Kidney tubule cell (primary cell): ENCODE data around the gene RIPOR3.
"Not testable (repeated sequence)": the region's sequence is repeated elsewhere in the genome, so short reads cannot be mapped to it uniquely, and the experiment has no call there.

Experiments
- DNase-seq: peaks from one replicate; pipeline ENCODE4 v3.0.0-alpha.2; 2018; ENCODE audit warnings: low spot score

The RIPOR3 gene

DNA sequence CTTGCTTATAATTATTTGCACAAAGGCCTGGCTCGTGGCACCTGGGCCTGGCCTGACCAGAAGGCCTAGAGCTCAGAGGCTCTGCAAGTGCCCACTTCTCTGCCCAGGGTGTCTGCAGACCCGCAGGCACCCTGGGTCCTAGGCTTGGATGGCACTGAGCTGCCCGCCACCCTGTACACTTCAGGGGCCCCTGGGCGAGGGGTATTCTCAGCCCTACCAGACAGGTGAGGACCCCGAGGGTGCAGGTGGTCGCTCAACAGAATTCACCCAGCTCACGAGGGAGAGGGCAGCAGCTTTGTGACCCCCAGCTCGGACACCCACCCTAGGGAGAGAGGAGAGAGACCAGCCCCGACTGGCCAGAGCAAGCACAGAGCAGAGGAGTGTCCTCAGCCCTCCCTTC lies 83.9 kb downstream of the RIPOR3 start:
- no peak for DNase-seq

DNA sequence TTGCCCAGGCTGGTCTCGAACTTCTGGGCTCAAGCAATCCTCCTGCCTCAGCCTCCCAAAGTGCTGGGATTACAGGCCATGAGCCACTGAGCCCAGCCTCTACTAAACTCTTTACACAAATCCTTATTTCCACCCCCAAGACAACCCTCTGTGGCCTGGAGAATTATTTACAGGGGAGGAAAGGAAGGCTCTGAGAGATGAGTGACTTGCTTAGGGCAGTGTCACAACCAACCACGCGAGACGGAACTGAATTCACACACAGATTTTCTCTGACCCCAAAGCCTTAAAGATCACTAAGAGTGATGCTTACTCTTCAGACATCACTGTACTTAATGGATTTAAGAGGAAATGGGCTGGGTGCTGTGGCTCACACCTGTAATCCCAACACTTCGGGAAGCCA lies 86.2 kb downstream of the RIPOR3 start:
- DNase-seq = peak; percentile 61

DNA sequence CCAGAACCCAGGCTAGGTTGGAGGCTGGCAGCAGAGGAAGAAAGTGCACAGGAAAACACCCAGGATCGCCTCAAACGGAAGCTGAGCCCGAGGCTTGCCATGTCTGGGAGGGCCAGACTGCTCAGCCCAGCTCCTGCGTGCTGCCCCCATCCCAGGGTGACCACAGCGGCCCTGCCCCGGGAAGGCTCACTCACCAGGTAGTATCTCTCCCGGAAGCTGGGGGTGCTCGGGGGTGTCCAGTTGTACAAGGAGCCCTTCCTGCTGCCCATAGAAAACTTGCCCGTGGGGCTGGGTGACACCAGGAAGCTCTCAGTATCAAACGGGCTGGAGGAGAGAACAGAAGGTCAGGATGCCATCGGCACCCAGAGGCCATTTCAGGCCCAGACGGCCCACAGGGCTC lies 86.9 kb downstream of the RIPOR3 start:
- no peak for DNase-seq

DNA sequence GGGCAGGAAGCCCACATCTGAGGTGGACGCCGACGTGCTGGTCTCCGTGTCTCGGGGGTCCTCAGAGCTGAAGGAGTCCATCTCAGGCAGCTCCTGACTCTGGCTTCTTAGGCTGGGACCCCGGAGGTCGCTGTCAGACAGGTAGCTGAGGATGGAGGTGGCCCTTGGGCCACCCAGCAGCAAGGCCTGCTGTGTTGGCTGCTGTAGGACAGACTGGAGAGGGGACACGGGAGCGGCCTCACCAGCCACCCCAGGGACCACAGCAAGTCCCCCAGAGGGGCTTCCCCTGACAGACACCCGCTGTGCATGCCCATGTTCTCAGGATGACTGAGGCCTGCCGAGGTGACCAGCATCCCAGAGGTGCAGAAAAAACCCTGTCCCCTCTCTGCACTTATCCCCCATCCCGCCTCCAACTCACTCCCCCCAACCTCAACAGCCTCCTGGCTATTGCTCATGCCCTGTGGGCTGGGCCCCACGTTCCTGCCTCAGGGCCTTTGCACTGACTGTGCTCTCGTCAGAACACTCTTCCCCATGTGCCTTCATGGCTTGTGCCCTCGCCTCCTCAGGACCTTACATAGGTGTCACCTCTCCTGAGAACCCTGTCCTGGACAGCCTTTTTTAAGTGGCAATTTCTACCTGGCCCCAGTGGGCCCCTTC lies 88.8 kb downstream of the RIPOR3 start:
- DNase-seq = no peak

DNA sequence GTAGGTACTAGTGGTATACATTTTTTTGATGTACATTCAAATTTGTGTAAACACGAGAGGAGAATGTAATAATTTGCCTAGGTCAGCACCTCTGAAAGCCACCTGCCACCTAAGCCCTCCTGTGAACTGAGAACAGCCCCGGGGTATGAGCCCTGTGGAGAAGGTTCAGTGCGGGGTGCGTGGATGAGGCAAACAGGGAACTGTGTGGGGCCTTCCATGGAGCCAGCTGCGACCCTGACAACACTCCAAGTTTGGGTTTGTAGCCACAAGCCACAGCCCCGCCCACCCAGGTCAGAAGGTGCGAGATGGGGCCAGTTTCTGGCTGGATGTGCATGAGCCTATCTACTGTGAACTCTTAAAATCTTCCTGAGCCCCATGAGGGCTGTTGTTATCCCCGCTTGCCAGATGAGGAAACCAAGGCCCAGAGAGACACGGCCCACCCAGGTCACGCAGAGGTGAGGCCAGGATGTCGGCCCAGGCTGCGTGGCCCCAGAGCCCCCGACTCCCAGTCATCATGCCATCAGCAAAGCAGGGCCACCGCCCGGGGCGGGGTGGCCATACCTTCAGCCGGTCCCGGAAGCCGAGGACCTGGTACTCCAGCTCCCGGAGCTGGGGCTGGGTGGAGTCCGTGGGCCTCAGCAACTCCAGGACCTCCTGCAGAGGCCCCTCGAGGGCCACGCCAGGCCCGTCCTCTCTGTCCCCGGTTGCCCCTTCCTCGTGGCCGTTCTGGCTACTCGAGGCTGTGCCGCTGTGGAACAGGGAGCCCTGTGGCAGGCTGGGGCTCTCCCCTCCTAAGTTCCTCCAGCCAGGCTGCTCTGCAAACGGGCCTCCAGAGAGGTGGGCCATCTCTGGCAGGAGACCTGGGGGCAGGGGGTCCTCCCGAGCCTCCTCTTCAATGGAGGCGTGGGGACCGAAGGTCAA lies 89.6 kb downstream of the RIPOR3 start:
- no peak for DNase-seq

DNA sequence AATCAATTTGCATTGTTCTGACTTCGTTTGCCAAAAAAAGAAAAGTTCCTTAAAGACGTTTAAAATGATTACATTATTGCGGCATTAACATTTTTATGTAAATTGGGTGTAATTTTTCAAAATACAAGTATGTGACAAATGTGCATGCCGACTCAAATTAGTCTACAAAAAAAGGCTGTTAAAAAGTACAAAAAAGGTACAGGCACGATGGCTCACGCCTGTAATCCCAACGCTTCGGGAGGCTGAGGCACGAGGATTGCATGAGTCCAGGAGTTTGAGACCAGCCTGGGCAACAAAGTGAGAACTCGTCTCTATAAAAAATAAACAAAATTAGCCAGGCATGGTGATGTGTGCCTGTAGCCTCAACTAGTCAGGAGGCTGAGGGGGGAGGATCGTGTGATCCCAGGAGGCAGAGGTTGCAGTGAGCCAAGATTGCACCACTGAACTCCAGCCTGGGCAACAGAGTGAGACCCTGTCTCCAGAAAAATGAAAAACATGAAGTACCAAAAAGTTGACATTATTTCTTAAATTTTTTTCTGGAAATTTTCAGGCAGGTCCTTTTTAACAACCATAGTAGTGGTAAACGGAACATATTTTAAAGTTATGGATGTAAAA lies 91.0 kb downstream of the RIPOR3 start:
- DNase-seq = no peak

DNA sequence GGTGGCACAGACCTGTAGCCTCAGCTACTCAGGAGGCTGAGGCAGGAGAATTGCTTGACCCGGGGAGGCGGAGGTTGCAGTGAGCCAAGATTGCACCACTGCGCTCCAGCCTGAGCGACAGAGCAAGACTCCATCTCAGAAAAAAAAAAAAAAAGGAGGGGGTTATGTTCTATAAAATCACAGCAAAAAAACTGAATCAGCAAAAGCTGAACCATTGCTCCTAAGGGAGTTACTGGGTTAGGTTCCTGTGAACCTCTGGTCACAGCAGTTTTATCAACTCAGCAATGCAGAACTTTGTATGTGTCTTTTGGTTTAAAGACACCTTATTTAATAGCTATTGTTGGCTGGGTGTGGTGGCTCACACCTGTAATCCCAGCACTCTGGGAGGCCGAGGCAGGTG lies 92.6 kb downstream of the RIPOR3 start:
- not testable (repeated sequence) for DNase-seq

DNA sequence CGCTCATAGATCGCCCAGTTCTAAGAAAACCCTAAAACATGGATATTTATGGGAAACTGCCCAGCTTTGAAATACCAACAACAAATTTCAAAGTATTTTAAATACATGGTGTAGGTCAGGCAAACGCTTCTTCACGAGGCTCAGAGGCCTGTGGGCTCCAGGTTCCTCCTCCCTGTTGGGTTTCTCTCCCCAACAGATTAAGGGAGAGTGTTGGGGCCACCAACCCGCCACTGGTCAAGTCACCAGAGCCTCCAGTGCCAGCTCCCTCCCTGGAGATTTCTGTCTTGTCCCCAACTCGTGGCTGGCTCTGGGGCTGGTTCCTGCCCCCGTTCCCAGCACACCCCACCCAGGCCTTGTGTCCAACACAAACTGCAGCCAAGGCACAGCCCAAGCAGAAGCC lies 93.3 kb downstream of the RIPOR3 start:
- DNase-seq = no peak

DNA sequence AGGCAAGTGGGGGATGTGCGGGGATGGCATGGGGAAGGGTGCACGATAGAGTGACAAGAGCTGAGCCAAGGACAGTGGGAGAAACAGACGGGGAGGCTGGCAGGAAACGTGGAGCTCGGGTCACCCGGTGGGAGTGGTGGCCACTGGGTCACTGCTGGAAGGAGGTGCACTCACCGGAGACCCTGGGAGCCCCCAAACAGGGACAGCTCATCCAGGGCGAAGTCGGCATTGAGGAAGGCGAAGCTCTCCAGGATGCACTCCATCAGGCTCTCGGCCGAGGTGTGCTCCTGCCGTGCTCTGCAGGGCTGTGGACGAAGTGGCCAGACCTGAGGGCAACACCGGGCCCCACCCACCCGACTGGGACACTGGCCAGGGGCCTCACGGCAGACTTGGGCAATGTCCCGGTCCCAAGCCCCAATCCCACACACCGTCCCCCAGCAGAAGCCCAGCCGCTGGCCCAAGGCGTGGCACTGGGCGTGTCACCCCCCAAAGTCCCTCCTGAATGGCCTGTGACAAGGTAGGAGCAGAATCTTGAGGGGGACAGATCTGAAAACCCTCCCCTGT lies 93.9 kb downstream of the RIPOR3 start:
- no peak for DNase-seq

DNA sequence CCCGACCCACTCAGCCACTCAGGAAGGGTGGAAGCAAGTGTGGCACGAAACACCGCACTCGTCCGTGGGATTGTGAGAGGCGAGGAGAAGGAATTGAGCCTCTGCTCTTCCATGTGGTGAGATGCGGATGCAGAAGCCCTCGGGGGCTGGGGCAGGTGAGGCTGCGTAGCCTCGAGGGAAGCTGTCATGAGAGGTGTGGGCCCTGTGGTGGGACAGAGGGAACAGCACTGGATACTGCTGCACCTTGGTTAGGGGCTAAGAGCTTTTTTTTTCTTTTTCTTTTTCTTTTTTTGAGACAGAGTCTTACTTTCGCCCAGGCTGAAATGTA lies 94.7 kb downstream of the RIPOR3 start:
- DNase-seq = no peak

DNA sequence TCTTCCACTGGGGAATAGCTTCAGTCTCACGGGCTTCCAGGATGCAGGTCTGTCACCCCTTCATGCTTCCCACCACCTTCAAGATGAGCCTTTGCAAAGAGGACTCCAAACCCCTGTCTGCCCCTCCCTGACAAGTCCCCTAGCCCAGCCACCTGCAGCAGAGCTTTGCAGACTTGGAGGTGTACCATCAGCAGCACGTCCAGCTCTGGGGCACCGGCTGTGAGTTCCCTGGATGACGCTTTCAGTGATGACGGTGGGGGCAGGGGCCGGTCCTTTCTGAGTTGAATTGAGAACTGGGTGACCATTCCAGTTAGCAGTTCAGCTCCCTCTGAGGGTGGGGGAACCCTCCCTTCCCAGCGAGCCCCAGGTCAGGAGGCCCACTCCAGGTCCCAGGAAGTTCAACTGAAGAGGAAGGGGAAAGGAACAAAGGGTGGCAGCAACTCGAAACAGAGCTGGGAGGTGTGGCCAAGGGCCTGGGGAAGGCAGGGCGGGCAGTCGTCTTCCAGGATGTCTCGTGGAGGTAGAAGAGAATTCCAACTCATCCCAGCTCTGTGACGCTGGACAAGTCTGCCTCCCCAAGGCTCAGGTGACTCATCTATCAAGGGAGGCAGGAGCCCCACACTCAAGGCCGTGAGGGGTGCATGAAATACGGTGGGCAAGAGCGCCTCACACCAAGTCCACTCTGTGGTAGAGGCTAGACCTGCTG lies 95.2 kb downstream of the RIPOR3 start:
- peak; percentile 37 for DNase-seq

DNA sequence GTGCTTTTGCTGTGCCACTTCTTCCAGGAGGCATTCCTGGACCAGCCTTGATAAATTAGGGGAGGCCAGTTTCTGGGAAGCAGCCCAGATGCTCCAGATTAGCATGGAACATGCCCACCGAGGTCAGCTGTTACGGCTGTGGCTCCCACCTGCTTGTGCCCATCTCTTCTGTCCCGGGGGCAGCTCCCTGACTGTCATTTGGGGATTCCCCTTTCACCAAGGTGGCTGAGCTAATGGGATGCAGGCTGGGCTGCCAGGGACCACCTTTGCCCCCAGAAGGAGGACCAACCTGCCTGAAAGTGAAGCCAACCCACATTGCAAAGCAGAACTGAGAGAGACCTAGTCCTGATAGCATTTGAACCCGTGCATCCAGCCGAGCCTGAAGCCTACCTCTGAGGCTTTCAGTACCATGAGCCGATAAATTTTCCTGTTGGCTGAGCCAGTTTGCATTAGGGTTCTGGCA lies 95.9 kb downstream of the RIPOR3 start:
- no peak for DNase-seq

DNA sequence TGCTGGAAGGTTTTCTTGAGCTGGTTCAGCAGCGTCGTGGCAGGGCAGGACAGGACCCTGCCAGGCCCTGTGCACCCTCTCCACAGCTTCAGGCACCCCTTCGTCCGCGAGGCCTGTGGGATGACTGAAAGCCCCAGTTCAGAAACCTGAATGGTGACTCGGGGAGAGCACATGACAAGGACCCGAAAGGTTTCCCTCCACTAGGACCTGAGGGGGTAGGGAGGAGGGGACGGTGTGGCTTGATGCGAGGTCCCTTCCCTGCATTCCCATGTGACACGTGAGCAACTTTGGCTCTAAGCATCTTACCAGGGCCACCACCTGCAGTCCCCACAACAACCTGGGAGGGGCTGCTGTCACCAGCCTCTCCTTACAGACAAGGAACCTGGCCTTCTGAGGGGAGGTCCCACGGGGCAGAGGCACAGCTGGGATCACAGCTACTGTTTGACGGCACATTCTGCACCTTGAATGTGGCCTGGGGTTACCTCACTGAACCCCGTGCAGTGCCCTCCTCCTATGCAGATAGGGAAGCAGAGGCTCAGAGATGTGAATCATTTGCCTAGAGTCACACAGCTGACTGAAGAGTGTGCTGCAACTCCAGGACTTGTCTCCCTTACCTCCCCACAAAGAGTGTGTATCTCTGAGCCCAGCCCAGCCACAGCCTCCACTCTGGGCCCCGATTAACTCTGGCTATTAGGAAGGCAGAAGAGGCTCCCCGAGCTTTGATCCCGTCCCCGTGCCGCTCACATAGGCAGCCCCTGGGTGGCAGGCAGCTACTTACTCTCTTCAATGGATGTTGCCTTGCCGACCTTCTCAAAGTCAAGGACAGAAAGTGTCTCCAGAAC lies 96.5 kb downstream of the RIPOR3 start:
- no peak for DNase-seq

DNA sequence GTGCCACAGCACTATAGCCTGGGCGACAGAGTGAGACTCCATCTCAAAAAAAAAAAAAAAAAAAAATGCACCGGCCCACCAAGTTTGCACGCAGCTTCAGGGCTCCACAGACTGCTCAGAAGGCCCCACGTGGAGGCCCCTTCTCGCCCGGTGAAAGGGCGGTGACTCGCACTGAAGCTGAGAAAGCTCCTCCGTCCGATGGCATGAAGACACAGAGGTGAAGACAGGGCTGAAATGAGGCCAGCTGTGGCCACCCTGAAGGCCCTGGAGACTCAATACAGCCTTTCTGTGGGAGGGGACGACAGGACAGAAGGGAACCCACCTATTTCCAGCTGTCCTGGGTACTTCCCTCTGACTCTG lies 97.1 kb downstream of the RIPOR3 start:
- no peak for DNase-seq

DNA sequence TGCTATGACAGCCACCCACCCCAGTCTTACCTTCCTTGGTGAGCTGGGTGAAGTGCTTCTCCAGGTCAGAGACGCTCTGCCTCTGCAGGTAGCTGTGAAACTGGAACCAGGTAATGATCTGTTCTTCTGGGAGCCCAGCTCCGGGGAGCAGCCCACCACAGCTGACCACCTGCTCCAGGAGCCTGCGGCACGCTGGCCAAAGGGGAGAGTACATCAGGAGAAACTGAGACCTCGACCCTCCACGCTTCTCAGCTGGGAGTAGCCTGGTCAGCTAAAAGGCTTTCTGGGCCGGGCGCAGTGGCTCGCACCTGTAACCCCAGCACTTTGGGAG lies 98.4 kb downstream of the RIPOR3 start:
- DNase-seq = no peak

DNA sequence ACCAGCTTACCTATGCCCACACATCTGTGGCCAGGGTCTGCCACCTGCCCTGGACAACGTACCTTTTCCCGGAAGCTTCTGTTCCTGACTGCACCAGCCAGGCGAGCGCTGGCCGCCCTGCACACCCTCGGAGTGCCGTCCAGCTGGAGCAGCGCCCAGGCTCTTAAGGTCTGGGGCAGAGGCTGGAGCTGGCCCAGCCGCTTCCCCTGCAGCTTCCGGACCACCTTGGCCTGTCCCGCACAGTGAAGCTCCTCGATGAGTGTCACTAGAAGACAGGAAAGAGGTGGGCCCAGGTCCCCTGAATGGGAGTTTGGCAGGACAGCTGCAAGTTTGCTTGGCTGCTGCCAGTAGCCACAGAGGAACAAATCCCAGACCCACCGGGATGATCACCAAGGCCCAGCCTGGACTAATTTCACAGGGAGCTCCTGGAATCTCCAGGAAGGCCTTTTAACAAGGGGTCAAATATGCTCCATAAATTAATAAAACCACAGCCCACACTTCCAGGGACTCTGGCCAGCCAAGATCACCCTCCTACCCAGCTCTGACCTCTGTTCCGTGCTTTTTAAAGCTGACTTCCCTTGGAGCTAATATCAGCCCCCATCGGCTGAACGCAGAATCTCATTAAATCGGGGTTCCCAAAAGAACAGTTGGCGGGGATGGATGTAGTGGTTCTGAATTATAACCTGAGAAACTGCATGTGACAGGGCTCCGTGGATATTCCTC lies 98.9 kb downstream of the RIPOR3 start:
- DNase-seq = peak; percentile 19

DNA sequence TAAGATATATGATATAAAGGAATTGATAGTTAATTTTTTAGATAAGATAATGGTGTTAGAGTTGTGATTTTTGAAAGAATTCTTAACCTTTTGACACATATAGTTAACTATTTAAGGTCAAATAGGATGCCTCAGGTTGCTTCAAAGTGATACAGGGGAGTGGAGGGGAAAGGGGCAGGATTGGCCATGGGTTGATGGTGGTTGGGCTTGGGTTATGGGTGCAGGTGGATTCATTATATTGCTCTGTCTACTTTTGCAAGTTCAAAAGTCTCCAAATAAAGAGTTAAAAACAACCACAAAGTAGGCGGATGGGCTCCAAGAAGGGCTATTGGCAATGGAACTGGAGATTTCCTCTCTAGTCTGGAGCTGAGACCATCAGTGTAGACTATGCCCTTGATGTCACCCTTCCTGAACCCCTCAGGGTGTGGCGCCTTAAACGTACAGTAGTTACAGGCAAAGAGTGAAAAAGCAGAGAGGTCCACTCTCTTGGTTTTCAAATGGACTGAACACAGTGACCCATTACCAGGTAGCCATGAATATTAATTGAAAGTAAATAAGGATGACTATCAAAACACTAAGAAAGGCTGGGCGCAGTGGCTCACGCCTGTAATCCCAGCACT lies 100.0 kb downstream of the RIPOR3 start:
- DNase-seq = no peak

DNA sequence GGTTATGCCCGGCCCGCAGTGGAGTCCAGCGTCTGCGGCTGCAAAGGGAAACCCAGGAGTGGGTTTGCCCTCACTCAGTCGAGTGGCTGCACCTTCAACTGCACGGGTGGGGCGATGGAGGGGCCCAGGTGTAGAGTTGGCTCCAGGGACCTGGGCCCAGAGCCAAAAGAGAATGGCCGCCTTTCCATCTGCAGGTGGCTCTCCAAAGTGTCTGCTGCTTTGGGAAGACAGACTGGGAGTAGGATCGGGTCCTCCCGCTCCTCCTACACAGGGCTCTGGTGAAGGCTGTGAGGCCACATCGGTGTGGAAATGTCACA lies 101.0 kb downstream of the RIPOR3 start:
- no peak for DNase-seq

DNA sequence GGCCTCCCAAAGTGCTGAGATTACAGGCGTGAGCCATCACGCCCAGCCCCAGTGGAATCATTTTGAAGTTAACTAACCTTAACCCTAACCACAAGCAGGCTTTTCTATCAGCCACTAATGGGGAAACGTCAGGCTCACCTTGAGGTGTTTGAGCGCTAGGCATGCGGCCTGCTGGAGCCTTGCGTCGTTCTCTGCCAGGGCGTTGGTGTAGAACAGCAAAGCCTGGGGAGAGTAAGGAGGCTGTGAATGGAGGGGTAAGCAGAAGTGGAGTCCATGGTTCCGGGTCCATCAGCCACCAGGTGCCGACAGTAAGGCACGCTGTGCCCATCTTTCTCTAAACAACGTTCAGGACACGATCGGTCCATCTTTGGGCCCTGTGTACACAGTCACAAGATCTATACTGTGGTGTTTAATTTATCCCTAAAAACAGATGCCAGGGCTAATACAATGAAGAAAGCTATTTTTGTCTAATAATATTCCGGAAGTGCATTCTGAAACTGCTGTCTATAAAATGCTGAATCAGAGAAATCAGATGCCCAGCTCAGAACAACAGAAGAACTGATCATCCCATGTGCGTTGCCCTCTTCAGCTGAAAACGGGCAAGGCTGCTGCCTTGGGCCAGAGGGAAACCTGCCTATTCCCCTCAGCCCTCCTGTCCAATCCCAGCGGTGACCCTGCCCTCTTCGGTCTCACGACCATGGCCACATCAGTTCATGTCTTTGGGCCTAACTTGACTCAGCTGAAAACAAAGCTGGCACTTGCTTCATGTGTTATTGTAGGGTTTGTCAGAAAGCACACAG lies 101.6 kb downstream of the RIPOR3 start:
- DNase-seq = no peak
